ENCODE data around the gene CYB561. TPM values are rescaled to one million over a fixed set of nuclear protein-coding genes. Genes with fewer than 3 reads are reported as not detected.

Gene CYB561
- total and polyA plus RNA-seq, 9 of the 15 experiments (the other 6 are each of a cell fraction or from before 2014, with no cell fraction given) = 4.0 to 30.8 (median 17.4) TPM

- 8% methylated on average over 40 of the region's 44 CpGs for WGBS (ENCODE audit: insufficient coverage, low coverage, missing lambda C conversion rate)
- no peaks in the 10 kb centered on the region for H3K36me3 ChIP-seq (ENCODE audit: control insufficient read depth, insufficient read depth, low read length)
- H3K79me2 ChIP-seq (ENCODE audit: control insufficient read depth, insufficient read depth, low read length) = peaks cover 15% of the 10 kb centered on the region; the same call in 1 of the 3 replicates
- peak overlapping the region; percentile 42 for H3K4me3 ChIP-seq
- POLR2A ChIA-PET = interaction anchor here (0.7 to 1.5 kb wide), 8 partner anchors 10 to 327 kb away, joined by 3 to 8 read pairs (median 4); partner anchors contain the start of genes CCDC47 and DDX42
- in situ Hi-C loops (cut with MboI) = loop anchor here (25.0 kb wide), 1 partner anchor 390 kb away; the partner anchor contains the start of genes FTSJ3, PSMC5 and SMARCD2
- H3K9me3 ChIP-seq (replicated peaks; ENCODE audit: control insufficient read depth, insufficient read depth, low read depth, low read length) = no peaks in the 10 kb centered on the region
- peak overlapping the region; percentile 94 to 96 for H3K9ac ChIP-seq (ENCODE audit: insufficient read depth in 1 of 2, low read depth in 2 of 2, low read length in 2 of 2)
- H3K4me2 ChIP-seq (ENCODE audit: insufficient read depth, low read length) = peak overlapping the region; percentile 84
- FAIRE-seq (peak; percentile 57), ATAC-seq (peak; percentile 52), DNase-seq (ENCODE audit: extremely low read depth in 1 of 4, low spot score in 3 of 4) (peak in 3 of 4 experiments; percentile 77 to 86 (median 80))
- H3K4me1 ChIP-seq (replicated peaks in 1 of 2; ENCODE audit: control insufficient read depth in 2 of 2, insufficient read depth in 2 of 2, low read length in 2 of 2) = peaks cover 40 to 52% of the 10 kb centered on the region in 2 experiments
- peak overlapping the region; percentile 94 for H3K27ac ChIP-seq (ENCODE audit: extremely low read depth, low read depth, low read length)
- intact Hi-C loops (cut with micrococcal nuclease) = loop anchor here (2.0 kb wide), 2 partner anchors 14 to 32 kb away; no protein-coding TSS in a partner anchor
- H3K9me1 ChIP-seq (ENCODE audit: control insufficient read depth, insufficient read depth, low read length) = peaks cover 7% of the 10 kb centered on the region
- peak overlapping the region; percentile 88 for H2AFZ ChIP-seq (ENCODE audit: low read depth, low read length)
- no peaks in the 10 kb centered on the region for H3K27me3 ChIP-seq (ENCODE audit: control insufficient read depth in 2 of 2, insufficient read depth in 2 of 2, low read length in 2 of 2)
- CTCF ChIA-PET (ENCODE audit: low intra/inter-chr PET ratio) = interaction anchor here (1.4 to 1.5 kb wide), 2 partner anchors 31 to 32 kb away, joined by 3 to 6 read pairs; no protein-coding TSS in a partner anchor
- BruUV-seq (replicated peaks) = TSS peak; percentile 84
- peaks cover 7% of the 10 kb centered on the region; the same call in 1 of the 2 replicates for H4K20me1 ChIP-seq (replicated peaks; ENCODE audit: control insufficient read depth, insufficient read depth, low read length)
- TF ChIP-seq CBX1 (IDR thresholded peaks at IDR 0.05; ENCODE audit: low read depth) (peak; percentile 56; the same call in 1 of the 2 replicates), MCM3 (IDR thresholded peaks at IDR 0.05) (no peak), BRF2 (IDR thresholded peaks at IDR 0.05; ENCODE audit: borderline replicate concordance, insufficient read depth, insufficient read length) (no peak), ZKSCAN1 (IDR thresholded peaks at IDR 0.05; ENCODE audit: low read depth, low read length) (no peak), PRDM10 (IDR thresholded peaks at IDR 0.05; ENCODE audit: partially characterized antibody) (no peak), ZNF436 (CRISPR knock-in tag; IDR thresholded peaks at IDR 0.05) (no peak), DNMT1 (IDR thresholded peaks at IDR 0.05) (no peak), PHF20 (IDR thresholded peaks at IDR 0.05; ENCODE audit: partially characterized antibody) (no peak), RUNX1 (IDR thresholded peaks at IDR 0.05; ENCODE audit: low read depth) (no peak), KLF1 (tag; IDR thresholded peaks at IDR 0.05) (no peak)
- TF ChIP-seq, protein P1, sequence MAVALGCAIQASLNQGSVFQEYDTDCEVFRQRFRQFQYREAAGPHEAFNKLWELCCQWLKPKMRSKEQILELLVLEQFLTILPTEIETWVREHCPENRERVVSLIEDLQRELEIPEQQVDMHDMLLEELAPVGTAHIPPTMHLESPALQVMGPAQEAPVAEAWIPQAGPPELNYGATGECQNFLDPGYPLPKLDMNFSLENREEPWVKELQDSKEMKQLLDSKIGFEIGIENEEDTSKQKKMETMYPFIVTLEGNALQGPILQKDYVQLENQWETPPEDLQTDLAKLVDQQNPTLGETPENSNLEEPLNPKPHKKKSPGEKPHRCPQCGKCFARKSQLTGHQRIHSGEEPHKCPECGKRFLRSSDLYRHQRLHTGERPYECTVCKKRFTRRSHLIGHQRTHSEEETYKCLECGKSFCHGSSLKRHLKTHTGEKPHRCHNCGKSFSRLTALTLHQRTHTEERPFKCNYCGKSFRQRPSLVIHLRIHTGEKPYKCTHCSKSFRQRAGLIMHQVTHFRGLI (CRISPR knock-in tag; IDR thresholded peaks at IDR 0.05) = peak; percentile 73
- TF ChIP-seq, protein P2, sequence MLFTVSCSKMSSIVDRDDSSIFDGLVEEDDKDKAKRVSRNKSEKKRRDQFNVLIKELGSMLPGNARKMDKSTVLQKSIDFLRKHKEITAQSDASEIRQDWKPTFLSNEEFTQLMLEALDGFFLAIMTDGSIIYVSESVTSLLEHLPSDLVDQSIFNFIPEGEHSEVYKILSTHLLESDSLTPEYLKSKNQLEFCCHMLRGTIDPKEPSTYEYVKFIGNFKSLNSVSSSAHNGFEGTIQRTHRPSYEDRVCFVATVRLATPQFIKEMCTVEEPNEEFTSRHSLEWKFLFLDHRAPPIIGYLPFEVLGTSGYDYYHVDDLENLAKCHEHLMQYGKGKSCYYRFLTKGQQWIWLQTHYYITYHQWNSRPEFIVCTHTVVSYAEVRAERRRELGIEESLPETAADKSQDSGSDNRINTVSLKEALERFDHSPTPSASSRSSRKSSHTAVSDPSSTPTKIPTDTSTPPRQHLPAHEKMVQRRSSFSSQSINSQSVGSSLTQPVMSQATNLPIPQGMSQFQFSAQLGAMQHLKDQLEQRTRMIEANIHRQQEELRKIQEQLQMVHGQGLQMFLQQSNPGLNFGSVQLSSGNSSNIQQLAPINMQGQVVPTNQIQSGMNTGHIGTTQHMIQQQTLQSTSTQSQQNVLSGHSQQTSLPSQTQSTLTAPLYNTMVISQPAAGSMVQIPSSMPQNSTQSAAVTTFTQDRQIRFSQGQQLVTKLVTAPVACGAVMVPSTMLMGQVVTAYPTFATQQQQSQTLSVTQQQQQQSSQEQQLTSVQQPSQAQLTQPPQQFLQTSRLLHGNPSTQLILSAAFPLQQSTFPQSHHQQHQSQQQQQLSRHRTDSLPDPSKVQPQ (CRISPR knock-in tag; IDR thresholded peaks at IDR 0.05; ENCODE audit: borderline replicate concordance) = 0 out of 2 replicates have a peak, but pooled peaks have one; percentile 60
Observed at GRCh38 chr17:63446753-63447470, 806 bp upstream of the CYB561 start.
